HEK293 (cell line): Measurements from ENCODE around the gene SLC16A4.

Experiments used
- CTCF ChIA-PET: fragments of 350-600 bp; formaldehyde crosslinking; extraction: SDS; loops from one replicate; lab custom pipeline; 2021; ENCODE audit warnings: antibody characterized with exemption; lab: Yijun Ruan, JAX
- POLR2A ChIA-PET: fragments of 300-600 bp; formaldehyde crosslinking; extraction: SDS; loops from one replicate; lab custom pipeline; 2020; ENCODE audit warnings: antibody characterized with exemption, inconsistent platforms; lab: Yijun Ruan, JAX
- H3K27ac ChIP-seq: fragments of 200-500 bp; sonication (Bioruptor generic); 2 replicates; pipeline ENCODE4 v1.5.1; 2014; ENCODE audit warnings: low read depth, low read length, control low read depth, inconsistent platforms; ENCODE audit errors: extremely low read depth
- H3K36me3 ChIP-seq, 2 experiments: fragments of 200-500 bp in 1 of 2; sonication (Bioruptor generic) in 1 of 2; 1 replicate in 1 of 2; 2 replicates in 1 of 2; pipeline ENCODE4 v1.5.1; 2014 to 2017; ENCODE audit warnings: inconsistent platforms in 2 of 2, low read length in 2 of 2; ENCODE audit not compliant: control insufficient read depth in 2 of 2, insufficient read depth in 1 of 2
- H3K4me1 ChIP-seq: fragments of 200-500 bp; sonication (Bioruptor generic); 2 replicates; pipeline ENCODE4 v1.5.1; 2014; ENCODE audit warnings: mild to moderate bottlenecking, low read length, inconsistent platforms; ENCODE audit not compliant: control insufficient read depth, insufficient read depth
- H3K4me3 ChIP-seq: 2 replicates; pipeline ENCODE4 v1.5.1; 2011; ENCODE audit warnings: low read depth, mild to moderate bottlenecking, control low read depth, low read length, moderate library complexity
- H3K9me3 ChIP-seq: fragments of 200-500 bp; sonication (Bioruptor generic); 2 replicates; pipeline ENCODE4 v1.5.1; 2014; ENCODE audit warnings: low read depth, low read length, inconsistent platforms; ENCODE audit not compliant: control insufficient read depth, insufficient read depth
- BCL11B ChIP-seq: fragments of 450-650 bp; formaldehyde crosslinking; IDR thresholded peaks from 2 replicates; pipeline ENCODE4 v1.5.1; 2016; ENCODE audit warnings: low read depth, missing biosample characterization, missing genetic modification characterization
- GFI1B ChIP-seq: fragments of 450-650 bp; formaldehyde crosslinking; IDR thresholded peaks from 2 replicates; pipeline ENCODE4 v1.5.1; 2016; ENCODE audit warnings: missing biosample characterization, missing genetic modification characterization
- HOXC10 ChIP-seq: sonication (generic); formaldehyde crosslinking; IDR thresholded peaks from 2 replicates; pipeline ENCODE4 v1.8.1; 2023; ENCODE audit warnings: mild to moderate bottlenecking, missing genetic modification reagents
- IKZF3 ChIP-seq: fragments of 450-650 bp; IDR thresholded peaks from 2 replicates; pipeline ENCODE4 v1.5.0; 2018; ENCODE audit warnings: missing biosample characterization, mild to moderate bottlenecking, missing genetic modification characterization, moderate library complexity
- KLF8 ChIP-seq: fragments of 450-650 bp; formaldehyde crosslinking; IDR thresholded peaks from 2 replicates; pipeline ENCODE4 v1.5.1; 2016; ENCODE audit warnings: missing biosample characterization, missing genetic modification characterization
- MYNN ChIP-seq: fragments of 450-650 bp; formaldehyde crosslinking; IDR thresholded peaks from 2 replicates; pipeline ENCODE4 v1.5.1; 2016; ENCODE audit warnings: missing biosample characterization, missing genetic modification characterization, borderline replicate concordance
- ZBTB17 ChIP-seq: fragments of 450-650 bp; formaldehyde crosslinking; IDR thresholded peaks from 2 replicates; pipeline ENCODE4 v1.5.1; 2016; ENCODE audit warnings: missing biosample characterization, missing genetic modification characterization
- ZBTB8A ChIP-seq: fragments of 450-650 bp; formaldehyde crosslinking; IDR thresholded peaks from 2 replicates; pipeline ENCODE4 v1.5.1; 2016; ENCODE audit warnings: missing biosample characterization, missing genetic modification characterization
- ZEB2 ChIP-seq: fragments of 450-650 bp; formaldehyde crosslinking; IDR thresholded peaks from 2 replicates; pipeline ENCODE4 v1.5.1; 2016; ENCODE audit warnings: missing biosample characterization, missing genetic modification characterization
- ZFP37 ChIP-seq: fragments of 450-650 bp; formaldehyde crosslinking; IDR thresholded peaks from 2 replicates; pipeline ENCODE4 v1.5.1; 2016; ENCODE audit warnings: missing biosample characterization, missing genetic modification characterization
- ZNF248 ChIP-seq: fragments of 450-650 bp; formaldehyde crosslinking; IDR thresholded peaks from 2 replicates; pipeline ENCODE4 v1.5.1; 2017; ENCODE audit warnings: missing biosample characterization, missing genetic modification characterization
- ZNF274 ChIP-seq, 2 experiments: fragments of 200-500 bp in 1 of 2; fragments of 450-650 bp in 1 of 2; sonication (Bioruptor generic) in 1 of 2; formaldehyde crosslinking in 1 of 2; IDR thresholded peaks; 2 replicates each; pipeline versions ENCODE4 v1.5.1 to v1.6.1; 2014 to 2016; ENCODE audit warnings: borderline replicate concordance in 1 of 2, inconsistent platforms in 1 of 2, low read length in 1 of 2, missing biosample characterization in 1 of 2, missing genetic modification characterization in 1 of 2
- ZNF830 ChIP-seq: fragments of 450-650 bp; IDR thresholded peaks from 2 replicates; pipeline ENCODE4 v1.5.0; 2018; ENCODE audit warnings: missing biosample characterization, missing genetic modification characterization, low read depth, mild to moderate bottlenecking, moderate library complexity
- ZSCAN30 ChIP-seq: fragments of 450-650 bp; IDR thresholded peaks from 2 replicates; pipeline ENCODE4 v1.5.1; 2018; ENCODE audit warnings: missing biosample characterization, mild to moderate bottlenecking, missing genetic modification characterization, moderate library complexity
- TF ChIP-seq, protein P1 (sequence below): fragments of 450-650 bp; formaldehyde crosslinking; IDR thresholded peaks from 2 replicates; pipeline ENCODE4 v1.5.1; 2016; ENCODE audit warnings: missing biosample characterization, missing genetic modification characterization
- TF ChIP-seq, protein P2 (sequence below): fragments of 450-650 bp; formaldehyde crosslinking; IDR thresholded peaks from 2 replicates; pipeline ENCODE4 v1.5.1; 2016; ENCODE audit warnings: missing biosample characterization, missing genetic modification characterization
- TF ChIP-seq, protein P3 (sequence below): fragments of 450-650 bp; formaldehyde crosslinking; IDR thresholded peaks from 2 replicates; pipeline ENCODE4 v1.5.1; 2016; ENCODE audit warnings: missing biosample characterization, missing genetic modification characterization

Gene SLC16A4

DNA sequence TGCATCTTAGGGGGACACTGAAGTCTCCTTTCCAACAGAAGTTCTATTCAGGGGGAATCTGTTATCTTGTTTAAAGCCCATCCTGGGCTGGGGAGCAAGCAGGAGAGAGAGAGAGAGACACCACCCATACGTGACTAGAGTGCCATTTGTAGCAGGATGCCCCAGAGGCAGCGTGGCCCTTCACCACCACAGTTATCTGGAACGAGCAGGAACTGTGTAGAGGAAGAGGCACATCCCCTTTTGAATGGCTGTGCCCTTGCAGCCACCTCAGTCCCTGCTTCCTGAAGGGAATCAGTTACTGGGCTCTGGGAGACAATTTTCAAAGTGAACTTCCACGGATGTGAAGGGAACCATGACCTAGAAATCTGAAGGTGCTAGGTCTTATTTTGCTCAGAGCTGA lies 36.0 kb upstream of the SLC16A4 start:
- CTCF ChIA-PET, result interaction anchor here (0.8 to 2.9 kb wide), 3 partner anchors 19 to 576 kb away, joined by 3 to 14 read pairs (median 3); partner anchors contain the start of gene LAMTOR5
- H3K36me3 ChIP-seq, result no peaks in the 10 kb centered on the region
- no peak overlapping the region for H3K4me3 ChIP-seq
- POLR2A ChIA-PET, result no interaction called here
- no peak overlapping the region for H3K27ac ChIP-seq
- TF ChIP-seq, protein P1, sequence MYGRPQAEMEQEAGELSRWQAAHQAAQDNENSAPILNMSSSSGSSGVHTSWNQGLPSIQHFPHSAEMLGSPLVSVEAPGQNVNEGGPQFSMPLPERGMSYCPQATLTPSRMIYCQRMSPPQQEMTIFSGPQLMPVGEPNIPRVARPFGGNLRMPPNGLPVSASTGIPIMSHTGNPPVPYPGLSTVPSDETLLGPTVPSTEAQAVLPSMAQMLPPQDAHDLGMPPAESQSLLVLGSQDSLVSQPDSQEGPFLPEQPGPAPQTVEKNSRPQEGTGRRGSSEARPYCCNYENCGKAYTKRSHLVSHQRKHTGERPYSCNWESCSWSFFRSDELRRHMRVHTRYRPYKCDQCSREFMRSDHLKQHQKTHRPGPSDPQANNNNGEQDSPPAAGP (tag by site-specific recombination), result no peak
- TF ChIP-seq ZNF274 (IDR thresholded peaks at IDR 0.05; ENCODE audit: low read length), result no peak
- TF ChIP-seq ZNF274 (tag by site-specific recombination; IDR thresholded peaks at IDR 0.05; ENCODE audit: borderline replicate concordance), result no peak
- TF ChIP-seq ZNF248 (tag by site-specific recombination), result no peak
- no peak for TF ChIP-seq ZBTB8A (tag by site-specific recombination)
- no peak for TF ChIP-seq KLF8 (tag by site-specific recombination)
- no peak for TF ChIP-seq IKZF3
- no peak for TF ChIP-seq ZEB2 (tag by site-specific recombination)
- TF ChIP-seq ZNF830 (tag by site-specific recombination), result no peak
- TF ChIP-seq, protein P2, sequence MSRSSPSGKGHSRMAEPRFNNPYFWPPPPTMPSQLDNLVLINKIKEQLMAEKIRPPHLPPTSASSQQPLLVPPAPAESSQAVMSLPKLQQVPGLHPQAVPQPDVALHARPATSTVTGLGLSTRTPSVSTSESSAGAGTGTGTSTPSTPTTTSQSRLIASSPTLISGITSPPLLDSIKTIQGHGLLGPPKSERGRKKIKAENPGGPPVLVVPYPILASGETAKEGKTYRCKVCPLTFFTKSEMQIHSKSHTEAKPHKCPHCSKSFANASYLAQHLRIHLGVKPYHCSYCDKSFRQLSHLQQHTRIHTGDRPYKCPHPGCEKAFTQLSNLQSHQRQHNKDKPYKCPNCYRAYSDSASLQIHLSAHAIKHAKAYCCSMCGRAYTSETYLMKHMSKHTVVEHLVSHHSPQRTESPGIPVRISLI (tag by site-specific recombination), result no peak
- no peak for TF ChIP-seq GFI1B (tag by site-specific recombination)
- no peak for TF ChIP-seq MYNN
- TF ChIP-seq ZSCAN30 (tag by site-specific recombination), result no peak
- TF ChIP-seq ZBTB17 (tag by site-specific recombination), result no peak
- TF ChIP-seq, protein P3, sequence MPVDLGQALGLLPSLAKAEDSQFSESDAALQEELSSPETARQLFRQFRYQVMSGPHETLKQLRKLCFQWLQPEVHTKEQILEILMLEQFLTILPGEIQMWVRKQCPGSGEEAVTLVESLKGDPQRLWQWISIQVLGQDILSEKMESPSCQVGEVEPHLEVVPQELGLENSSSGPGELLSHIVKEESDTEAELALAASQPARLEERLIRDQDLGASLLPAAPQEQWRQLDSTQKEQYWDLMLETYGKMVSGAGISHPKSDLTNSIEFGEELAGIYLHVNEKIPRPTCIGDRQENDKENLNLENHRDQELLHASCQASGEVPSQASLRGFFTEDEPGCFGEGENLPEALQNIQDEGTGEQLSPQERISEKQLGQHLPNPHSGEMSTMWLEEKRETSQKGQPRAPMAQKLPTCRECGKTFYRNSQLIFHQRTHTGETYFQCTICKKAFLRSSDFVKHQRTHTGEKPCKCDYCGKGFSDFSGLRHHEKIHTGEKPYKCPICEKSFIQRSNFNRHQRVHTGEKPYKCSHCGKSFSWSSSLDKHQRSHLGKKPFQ (tag by site-specific recombination), result no peak
- TF ChIP-seq ZFP37, result no peak
- TF ChIP-seq HOXC10, result no peak
- TF ChIP-seq, all 188 proteins: peak for 0
- Histone ChIP-seq H3K9me3 (no peaks in the 10 kb centered on the region), H3K4me1 (no peaks in the 10 kb centered on the region)

DNA sequence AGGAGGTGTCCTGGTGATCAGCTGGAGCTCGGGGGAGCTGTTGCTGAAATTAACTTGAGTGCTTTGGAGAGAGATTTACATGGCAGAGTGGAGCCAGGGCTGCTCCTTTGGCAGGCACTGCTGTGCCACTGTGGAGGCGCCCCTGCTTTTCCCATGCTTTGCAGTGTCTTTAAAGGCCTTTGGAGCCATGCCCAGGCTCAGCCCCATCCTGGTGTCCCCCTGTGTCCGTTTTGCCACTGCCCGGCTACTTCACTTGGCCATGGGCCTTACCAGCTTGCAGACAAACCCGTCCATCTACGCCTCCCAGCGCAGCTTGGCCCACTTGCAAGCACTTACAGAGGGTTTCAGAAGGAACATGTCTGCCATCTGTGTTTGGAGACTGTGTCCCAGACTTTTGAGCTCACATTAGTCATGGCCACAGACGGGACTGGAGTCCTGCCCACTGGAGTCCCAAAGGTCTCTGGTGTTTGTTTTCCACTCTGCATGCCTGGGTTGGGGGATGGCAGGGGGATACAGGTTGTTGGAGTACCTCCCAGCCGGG lies 34.9 kb upstream of the SLC16A4 start:
- H3K9me3 ChIP-seq, result no peaks in the 10 kb centered on the region
- no peak overlapping the region for H3K4me3 ChIP-seq
- POLR2A ChIA-PET, result interaction anchor here (1.3 kb wide), 1 partner anchor 17 kb away, joined by 3 read pairs; no protein-coding TSS in a partner anchor
- H3K36me3 ChIP-seq, result no peaks in the 10 kb centered on the region
- no peak for TF ChIP-seq BCL11B
- H3K4me1 ChIP-seq, result no peaks in the 10 kb centered on the region
- CTCF ChIA-PET, result interaction anchor here (0.7 to 2.9 kb wide), 5 partner anchors 13 to 99 kb away, joined by 3 to 14 read pairs (median 3); partner anchors contain the start of gene LAMTOR5
- H3K27ac ChIP-seq, result no peak overlapping the region
